ENCODE data around the gene INPP5B. TPM values are rescaled to one million over a fixed set of nuclear protein-coding genes. Genes with fewer than 3 reads are reported as not detected.

Gene INPP5B
- total and polyA plus RNA-seq, 2 of the 13 experiments (the other 11 are each of a cell fraction or from before 2014, with no cell fraction given), result 9.0 to 9.8 TPM

DNA sequence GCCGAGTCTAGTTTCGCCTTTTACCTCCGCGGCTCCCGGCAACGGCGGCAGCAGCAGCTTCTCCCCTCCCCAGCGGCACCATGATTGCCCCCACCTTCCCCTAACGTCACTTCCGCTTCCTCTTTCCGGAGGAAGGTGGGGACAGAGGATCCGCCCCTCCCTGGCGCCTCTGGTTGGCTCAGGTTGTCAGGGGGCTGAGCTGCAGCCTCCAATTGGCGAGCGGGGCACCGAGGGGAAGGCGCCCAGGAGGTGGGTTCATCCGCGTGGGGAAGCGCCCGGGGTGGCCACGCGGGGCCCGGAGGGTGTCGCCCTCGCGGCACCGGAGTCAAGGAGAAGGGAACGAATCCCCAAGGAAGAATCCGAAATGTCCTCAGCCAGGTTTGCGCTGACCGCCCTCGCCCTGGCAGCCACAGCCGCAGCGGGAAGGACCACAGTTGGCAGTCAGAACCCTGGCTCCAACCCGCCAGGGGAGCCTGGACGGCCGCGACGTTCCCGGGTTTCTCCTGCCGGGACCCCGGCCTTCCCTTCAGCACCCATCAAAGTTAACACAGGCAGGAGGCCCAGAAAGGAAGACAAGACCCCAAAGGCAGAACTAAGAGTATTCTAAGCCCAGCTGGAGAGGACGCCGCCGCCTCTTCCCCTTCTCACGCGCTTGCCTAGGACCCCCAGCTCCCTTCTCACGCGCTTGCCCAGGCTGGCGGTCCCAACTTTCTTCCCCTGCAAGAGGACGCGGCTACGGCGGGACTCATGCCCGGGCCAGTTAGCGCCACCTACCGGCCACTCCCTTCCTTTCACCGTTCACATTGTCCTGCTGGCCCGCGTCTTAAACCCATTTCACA, 87.1 kb downstream of the INPP5B start, which contains the start of gene MTF1 (continued):
- TF ChIP-seq ZNF468 (CRISPR knock-in tag; IDR thresholded peaks at IDR 0.05) (no peak), SAP130 (CRISPR knock-in tag; IDR thresholded peaks at IDR 0.05; ENCODE audit: low read depth) (peak; percentile 89), MEF2D (CRISPR knock-in tag; IDR thresholded peaks at IDR 0.05) (0 out of 2 replicates have a peak, but pooled peaks have one; percentile 56), ZBTB43 (CRISPR knock-in tag; conservative IDR thresholded peaks at IDR 0.05) (no peak), ZKSCAN5 (CRISPR knock-in tag; IDR thresholded peaks at IDR 0.05) (no peak), NCOA5 (CRISPR knock-in tag; IDR thresholded peaks at IDR 0.05) (no peak), ZNF556 (CRISPR knock-in tag; IDR thresholded peaks at IDR 0.05; ENCODE audit: borderline replicate concordance) (peak; percentile 59; the same call in 1 of the 2 replicates), POLR2AphosphoS2 (IDR thresholded peaks at IDR 0.05; ENCODE audit: low read depth, low read length) (no peak), NCOR1 (IDR thresholded peaks at IDR 0.05; ENCODE audit: borderline replicate concordance, low read length) (no peak), NFATC3 (CRISPR knock-in tag; IDR thresholded peaks at IDR 0.05) (no peak), ATAD3A (CRISPR knock-in tag; IDR thresholded peaks at IDR 0.05) (no peak), ZNF772 (CRISPR knock-in tag; IDR thresholded peaks at IDR 0.05) (no peak; the same call in 1 of the 2 replicates), ZNF615 (CRISPR knock-in tag; IDR thresholded peaks at IDR 0.05; ENCODE audit: borderline replicate concordance) (peak; percentile 58; the same call in 1 of the 2 replicates), RBAK (CRISPR knock-in tag; IDR thresholded peaks at IDR 0.05) (no peak), ZNF724P (CRISPR knock-in tag; IDR thresholded peaks at IDR 0.05; ENCODE audit: borderline replicate concordance) (no peak), HNRNPH1 (optimal IDR thresholded peaks at IDR 0.05; ENCODE audit: low read depth, low read length) (no peak), ISX (CRISPR knock-in tag; conservative IDR thresholded peaks at IDR 0.05) (no peak)
- TF ChIP-seq, protein P1, sequence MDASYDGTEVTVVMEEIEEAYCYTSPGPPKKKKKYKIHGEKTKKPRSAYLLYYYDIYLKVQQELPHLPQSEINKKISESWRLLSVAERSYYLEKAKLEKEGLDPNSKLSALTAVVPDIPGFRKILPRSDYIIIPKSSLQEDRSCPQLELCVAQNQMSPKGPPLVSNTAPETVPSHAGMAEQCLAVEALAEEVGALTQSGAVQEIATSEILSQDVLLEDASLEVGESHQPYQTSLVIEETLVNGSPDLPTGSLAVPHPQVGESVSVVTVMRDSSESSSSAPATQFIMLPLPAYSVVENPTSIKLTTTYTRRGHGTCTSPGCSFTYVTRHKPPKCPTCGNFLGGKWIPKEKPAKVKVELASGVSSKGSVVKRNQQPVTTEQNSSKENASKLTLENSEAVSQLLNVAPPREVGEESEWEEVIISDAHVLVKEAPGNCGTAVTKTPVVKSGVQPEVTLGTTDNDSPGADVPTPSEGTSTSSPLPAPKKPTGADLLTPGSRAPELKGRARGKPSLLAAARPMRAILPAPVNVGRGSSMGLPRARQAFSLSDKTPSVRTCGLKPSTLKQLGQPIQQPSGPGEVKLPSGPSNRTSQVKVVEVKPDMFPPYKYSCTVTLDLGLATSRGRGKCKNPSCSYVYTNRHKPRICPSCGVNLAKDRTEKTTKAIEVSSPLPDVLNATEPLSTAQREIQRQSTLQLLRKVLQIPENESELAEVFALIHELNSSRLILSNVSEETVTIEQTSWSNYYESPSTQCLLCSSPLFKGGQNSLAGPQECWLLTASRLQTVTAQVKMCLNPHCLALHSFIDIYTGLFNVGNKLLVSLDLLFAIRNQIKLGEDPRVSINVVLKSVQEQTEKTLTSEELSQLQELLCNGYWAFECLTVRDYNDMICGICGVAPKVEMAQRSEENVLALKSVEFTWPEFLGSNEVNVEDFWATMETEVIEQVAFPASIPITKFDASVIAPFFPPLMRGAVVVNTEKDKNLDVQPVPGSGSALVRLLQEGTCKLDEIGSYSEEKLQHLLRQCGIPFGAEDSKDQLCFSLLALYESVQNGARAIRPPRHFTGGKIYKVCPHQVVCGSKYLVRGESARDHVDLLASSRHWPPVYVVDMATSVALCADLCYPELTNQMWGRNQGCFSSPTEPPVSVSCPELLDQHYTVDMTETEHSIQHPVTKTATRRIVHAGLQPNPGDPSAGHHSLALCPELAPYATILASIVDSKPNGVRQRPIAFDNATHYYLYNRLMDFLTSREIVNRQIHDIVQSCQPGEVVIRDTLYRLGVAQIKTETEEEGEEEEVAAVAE (CRISPR knock-in tag; IDR thresholded peaks at IDR 0.05; ENCODE audit: borderline replicate concordance), result 0 out of 2 replicates have a peak, but pooled peaks have one; percentile 13
- TF ChIP-seq, protein P2, sequence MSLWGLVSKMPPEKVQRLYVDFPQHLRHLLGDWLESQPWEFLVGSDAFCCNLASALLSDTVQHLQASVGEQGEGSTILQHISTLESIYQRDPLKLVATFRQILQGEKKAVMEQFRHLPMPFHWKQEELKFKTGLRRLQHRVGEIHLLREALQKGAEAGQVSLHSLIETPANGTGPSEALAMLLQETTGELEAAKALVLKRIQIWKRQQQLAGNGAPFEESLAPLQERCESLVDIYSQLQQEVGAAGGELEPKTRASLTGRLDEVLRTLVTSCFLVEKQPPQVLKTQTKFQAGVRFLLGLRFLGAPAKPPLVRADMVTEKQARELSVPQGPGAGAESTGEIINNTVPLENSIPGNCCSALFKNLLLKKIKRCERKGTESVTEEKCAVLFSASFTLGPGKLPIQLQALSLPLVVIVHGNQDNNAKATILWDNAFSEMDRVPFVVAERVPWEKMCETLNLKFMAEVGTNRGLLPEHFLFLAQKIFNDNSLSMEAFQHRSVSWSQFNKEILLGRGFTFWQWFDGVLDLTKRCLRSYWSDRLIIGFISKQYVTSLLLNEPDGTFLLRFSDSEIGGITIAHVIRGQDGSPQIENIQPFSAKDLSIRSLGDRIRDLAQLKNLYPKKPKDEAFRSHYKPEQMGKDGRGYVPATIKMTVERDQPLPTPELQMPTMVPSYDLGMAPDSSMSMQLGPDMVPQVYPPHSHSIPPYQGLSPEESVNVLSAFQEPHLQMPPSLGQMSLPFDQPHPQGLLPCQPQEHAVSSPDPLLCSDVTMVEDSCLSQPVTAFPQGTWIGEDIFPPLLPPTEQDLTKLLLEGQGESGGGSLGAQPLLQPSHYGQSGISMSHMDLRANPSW (CRISPR knock-in tag; IDR thresholded peaks at IDR 0.05; ENCODE audit: borderline replicate concordance), result peak; percentile 68; the same call in 1 of the 2 replicates
